ENCODE results near the gene CAMK2D. TPM values are rescaled to one million over a fixed set of nuclear protein-coding genes. Genes with fewer than 3 reads are reported as not detected.

The CAMK2D gene
- polyA plus RNA-seq, 6 donors from 2014 or later: 75.5 to 84.9 (median 81.8) TPM

DNA sequence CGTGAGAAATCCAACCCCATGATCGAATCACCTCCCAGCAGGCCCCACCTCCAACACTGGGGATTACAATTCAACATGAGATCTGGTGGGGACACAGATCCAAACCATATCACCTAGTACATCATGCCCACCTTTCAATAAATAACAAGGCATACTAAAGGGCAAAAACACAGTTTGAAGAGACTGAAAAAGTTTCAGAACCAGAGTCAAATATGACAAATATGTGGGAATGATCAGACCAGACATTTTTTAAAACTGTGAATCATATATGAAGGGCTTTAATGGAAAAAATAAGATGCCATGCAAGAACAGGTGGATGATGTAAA lies 167.3 kb downstream of the CAMK2D start:
- Mint-ChIP-seq H3K27ac (peak overlapping the region; percentile 83 to 99 (median 96)), H3K36me3 (peaks cover 28 to 45% of the 10 kb centered on the region in 2 donors), H3K4me1 (peaks cover 62 to 87% (median 71%) of the 10 kb centered on the region in 3 donors), H3K4me3 (peak overlapping the region in 7 of 8 donors; percentile 71 to 89 (median 81)), H3K9me3 (peaks cover 0 to 4% (median 0%) of the 10 kb centered on the region in 7 donors), H3K27me3 (no peaks in the 10 kb centered on the region)
- ATAC-seq (ENCODE audit: low read depth in 2 of 2): no peak
- DNase-seq: no peak

DNA sequence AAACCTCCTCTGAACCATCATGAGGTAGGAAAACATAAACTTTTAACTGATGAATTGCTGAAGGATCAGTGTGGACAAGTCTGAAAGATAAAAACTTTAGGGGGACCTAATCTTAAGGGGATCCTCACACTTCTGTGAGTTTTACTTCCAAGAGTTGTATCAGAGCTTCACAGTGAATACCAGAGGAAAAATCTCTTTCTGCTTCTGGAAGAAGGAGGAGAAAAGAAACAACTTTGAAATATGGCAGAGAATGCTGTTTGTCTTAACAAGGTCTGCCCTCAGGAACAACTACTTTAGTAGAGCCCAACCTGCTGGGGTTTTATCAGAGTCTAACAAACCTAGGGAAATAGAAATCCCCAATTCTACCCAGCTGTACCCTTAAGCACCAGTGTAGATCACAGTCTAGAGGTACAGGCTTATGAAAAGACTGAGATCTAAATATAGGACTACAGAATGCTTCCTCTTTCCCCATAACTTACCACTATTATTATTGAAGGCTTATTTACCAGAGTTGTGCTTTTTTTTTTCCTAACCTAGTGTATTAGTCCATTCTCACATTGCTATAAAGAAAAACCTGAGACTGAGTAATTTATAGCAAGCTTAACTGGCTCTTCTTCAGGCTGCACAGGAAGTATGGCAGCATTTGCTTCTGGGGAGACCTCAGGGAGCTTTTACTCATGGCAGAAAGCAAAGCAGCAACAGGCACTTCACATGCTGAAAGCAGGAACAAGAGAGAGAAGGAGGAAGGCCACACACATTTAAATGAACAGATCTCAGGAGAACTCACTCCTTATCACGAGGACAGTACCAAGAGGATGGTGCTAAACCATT lies 167.9 kb downstream of the CAMK2D start:
- Mint-ChIP-seq H3K9me3 (peaks cover 0 to 4% (median 3%) of the 10 kb centered on the region in 7 donors), H3K27me3 (no peaks in the 10 kb centered on the region), H3K27ac (peak overlapping the region; percentile 83 to 99 (median 96)), H3K4me3 (peak overlapping the region; percentile 40 to 89 (median 79)), H3K4me1 (peaks cover 68 to 89% (median 76%) of the 10 kb centered on the region in 3 donors), H3K36me3 (peaks cover 34 to 50% of the 10 kb centered on the region in 2 donors)
- ATAC-seq (ENCODE audit: low read depth in 2 of 2) (peak; percentile 89 to 94), DNase-seq (peak; percentile 37)

- Mint-ChIP-seq H3K4me1 (peaks cover 55 to 77% (median 70%) of the 10 kb centered on the region in 3 donors), H3K9me3 (peaks cover 0 to 4% (median 3%) of the 10 kb centered on the region in 7 donors), H3K27me3 (no peaks in the 10 kb centered on the region), H3K27ac (peak overlapping the region in 4 of 6 donors; percentile 2 to 85 (median 45)), H3K4me3 (peak overlapping the region in 3 of 8 donors; percentile 23 to 68 (median 34)), H3K36me3 (peaks cover 24 to 44% of the 10 kb centered on the region in 2 donors)
- no peak for ATAC-seq (ENCODE audit: low read depth in 2 of 2)
- no peak for DNase-seq
These were observed 169.6 kb downstream of the CAMK2D start for GRCh38 chr4:113591982-113592381.

- Mint-ChIP-seq H3K4me1 (peaks cover 41 to 74% (median 71%) of the 10 kb centered on the region in 3 donors), H3K9me3 (peaks cover 0 to 4% (median 2%) of the 10 kb centered on the region in 7 donors), H3K27me3 (no peaks in the 10 kb centered on the region), H3K36me3 (peaks cover 14 to 28% of the 10 kb centered on the region in 2 donors), H3K27ac (peak overlapping the region in 4 of 6 donors; percentile 0 to 74 (median 42)), H3K4me3 (peak overlapping the region in 6 of 8 donors; percentile 1 to 48 (median 40))
- ATAC-seq (ENCODE audit: low read depth in 2 of 2) (peak; percentile 58 to 72), DNase-seq (peak; percentile 17)
These were observed 172.5 kb downstream of the CAMK2D start for GRCh38 chr4:113588895-113589668.

DNA sequence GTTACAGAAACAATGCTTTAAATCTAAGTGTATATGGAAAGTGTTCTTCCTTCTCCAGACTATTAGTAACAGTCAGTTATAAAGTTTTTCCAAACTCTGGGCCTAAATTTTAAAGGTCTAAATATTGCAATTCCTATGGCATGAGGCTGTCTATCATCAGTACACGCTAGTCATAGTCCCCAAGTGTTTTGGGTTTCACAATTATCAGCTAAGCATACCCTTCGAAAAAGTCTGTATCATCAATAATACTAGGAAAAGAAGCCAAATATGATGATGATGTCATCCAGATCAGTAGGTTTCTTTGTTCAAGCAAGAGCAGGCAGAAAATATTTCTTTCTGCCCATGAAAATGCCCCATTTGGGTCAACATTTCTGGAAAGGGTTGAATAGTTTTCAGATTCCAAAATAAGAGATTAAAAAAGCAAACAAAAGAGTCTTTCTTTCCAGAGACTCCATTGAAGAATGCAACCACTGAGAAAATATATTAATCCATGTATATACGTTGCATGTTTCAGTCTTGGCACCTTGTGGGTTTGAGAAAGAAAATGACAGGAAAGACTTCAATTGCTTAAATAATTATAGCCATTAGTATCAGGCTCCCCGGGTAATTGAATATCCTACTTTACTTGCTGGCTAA lies 173.8 kb downstream of the CAMK2D start:
- Mint-ChIP-seq H3K9me3 (peaks cover 0 to 4% (median 0%) of the 10 kb centered on the region in 7 donors), H3K27ac (peak overlapping the region in 1 of 6 donors; percentile 0), H3K36me3 (peaks cover 14 to 24% of the 10 kb centered on the region in 2 donors), H3K4me3 (no peak overlapping the region), H3K27me3 (no peaks in the 10 kb centered on the region), H3K4me1 (peaks cover 32 to 71% (median 68%) of the 10 kb centered on the region in 3 donors)
- DNase-seq (no peak), ATAC-seq (ENCODE audit: low read depth in 2 of 2) (no peak)

GRCh38 chr4:113587156-113587555 lies 174.4 kb downstream of the CAMK2D start:
- DNase-seq (no peak), ATAC-seq (ENCODE audit: low read depth in 2 of 2) (no peak)
- H3K36me3 Mint-ChIP-seq: peaks cover 14 to 25% of the 10 kb centered on the region in 2 donors
- H3K27ac Mint-ChIP-seq: peak overlapping the region in 1 of 6 donors; percentile 76
- no peaks in the 10 kb centered on the region for H3K27me3 Mint-ChIP-seq
- peaks cover 0 to 4% (median 0%) of the 10 kb centered on the region in 7 donors for H3K9me3 Mint-ChIP-seq
- H3K4me1 Mint-ChIP-seq: peaks cover 32 to 71% (median 68%) of the 10 kb centered on the region in 3 donors
- H3K4me3 Mint-ChIP-seq: peak overlapping the region in 1 of 8 donors; percentile 20

DNA sequence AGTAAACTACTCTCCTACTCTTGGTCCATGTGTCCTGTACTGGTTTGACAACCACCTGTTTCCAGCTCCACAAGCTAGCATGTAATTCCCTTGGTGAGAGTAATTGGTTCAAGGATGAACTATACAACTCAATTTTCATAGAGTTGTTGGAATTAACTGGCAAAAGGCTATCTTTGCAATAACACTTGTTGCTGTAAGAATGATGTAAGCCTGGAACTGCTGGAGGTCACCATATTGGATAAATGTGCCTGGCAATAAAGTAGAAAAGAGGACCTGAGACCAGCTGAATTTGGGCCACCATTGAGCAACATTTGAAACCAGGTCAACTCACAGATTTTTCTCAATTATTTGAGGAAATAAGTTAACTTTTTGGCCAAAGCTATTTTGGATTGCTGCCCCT lies 175.5 kb downstream of the CAMK2D start:
- H3K27me3 Mint-ChIP-seq: no peaks in the 10 kb centered on the region
- H3K4me1 Mint-ChIP-seq: peaks cover 23 to 68% (median 63%) of the 10 kb centered on the region in 3 donors
- peaks cover 8 to 22% of the 10 kb centered on the region in 2 donors for H3K36me3 Mint-ChIP-seq
- ATAC-seq (ENCODE audit: low read depth in 2 of 2): no peak
- no peak for DNase-seq
- H3K4me3 Mint-ChIP-seq: no peak overlapping the region
- peak overlapping the region in 2 of 6 donors; percentile 17 to 76 for H3K27ac Mint-ChIP-seq
- peaks cover 0 to 4% (median 0%) of the 10 kb centered on the region in 7 donors for H3K9me3 Mint-ChIP-seq

GRCh38 chr4:113584407-113585150 lies 177.0 kb downstream of the CAMK2D start:
- DNase-seq (no peak), ATAC-seq (ENCODE audit: low read depth in 2 of 2) (peak; percentile 34 to 43)
- H3K4me1 Mint-ChIP-seq: peaks cover 23 to 69% (median 65%) of the 10 kb centered on the region in 3 donors
- peaks cover 0 to 5% (median 0%) of the 10 kb centered on the region in 7 donors for H3K9me3 Mint-ChIP-seq
- peak overlapping the region in 6 of 8 donors; percentile 11 to 69 (median 52) for H3K4me3 Mint-ChIP-seq
- H3K27me3 Mint-ChIP-seq: no peaks in the 10 kb centered on the region
- H3K36me3 Mint-ChIP-seq: peaks cover 11 to 20% of the 10 kb centered on the region in 2 donors
- peak overlapping the region in 5 of 6 donors; percentile 37 to 94 (median 85) for H3K27ac Mint-ChIP-seq

DNA sequence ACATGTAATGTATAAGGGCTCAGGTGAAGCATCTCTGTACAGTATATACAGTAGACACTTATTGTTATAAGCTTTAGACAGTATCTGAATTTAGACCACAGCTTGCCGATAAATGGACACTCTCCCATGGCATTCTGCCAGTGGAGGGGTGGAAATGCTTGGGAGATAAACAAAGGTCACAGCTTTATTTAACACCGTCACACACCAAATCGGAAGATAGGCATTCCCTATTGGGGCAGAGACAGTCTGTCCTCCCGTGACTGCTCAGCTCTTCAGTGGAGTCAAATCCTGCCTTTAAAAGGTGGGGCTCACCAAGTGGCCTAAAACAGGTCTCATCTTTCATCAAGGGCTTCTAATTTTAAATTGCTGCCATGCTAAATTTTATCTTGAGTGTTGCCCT lies 178.8 kb downstream of the CAMK2D start:
- H3K9me3 Mint-ChIP-seq: peaks cover 0 to 5% (median 0%) of the 10 kb centered on the region in 7 donors
- DNase-seq (no peak), ATAC-seq (ENCODE audit: low read depth in 2 of 2) (no peak)
- H3K4me3 Mint-ChIP-seq: no peak overlapping the region
- peak overlapping the region in 1 of 6 donors; percentile 79 for H3K27ac Mint-ChIP-seq
- no peaks in the 10 kb centered on the region for H3K27me3 Mint-ChIP-seq
- H3K4me1 Mint-ChIP-seq: peaks cover 19 to 70% (median 68%) of the 10 kb centered on the region in 3 donors
- peaks cover 8 to 16% of the 10 kb centered on the region in 2 donors for H3K36me3 Mint-ChIP-seq

- Mint-ChIP-seq H3K27me3 (no peaks in the 10 kb centered on the region), H3K4me3 (peak overlapping the region in 1 of 8 donors; percentile 7), H3K27ac (peak overlapping the region; percentile 1 to 89 (median 55)), H3K9me3 (peaks cover 0 to 5% (median 0%) of the 10 kb centered on the region in 7 donors), H3K4me1 (peaks cover 35 to 76% (median 67%) of the 10 kb centered on the region in 3 donors), H3K36me3 (peaks cover 8 to 9% of the 10 kb centered on the region in 2 donors)
- no peak for ATAC-seq (ENCODE audit: low read depth in 2 of 2)
- no peak for DNase-seq
These were observed 182.2 kb downstream of the CAMK2D start for GRCh38 chr4:113579360-113579759.

GRCh38 chr4:113576947-113577678 lies 184.4 kb downstream of the CAMK2D start:
- peak overlapping the region in 3 of 6 donors; percentile 22 to 78 (median 60) for H3K27ac Mint-ChIP-seq
- peaks cover 0 to 10% (median 7%) of the 10 kb centered on the region in 7 donors for H3K9me3 Mint-ChIP-seq
- ATAC-seq (ENCODE audit: low read depth in 2 of 2) (no peak), DNase-seq (no peak)
- H3K36me3 Mint-ChIP-seq: peaks cover 15 to 24% of the 10 kb centered on the region in 2 donors
- no peaks in the 10 kb centered on the region for H3K27me3 Mint-ChIP-seq
- peak overlapping the region in 2 of 8 donors; percentile 29 to 35 for H3K4me3 Mint-ChIP-seq
- H3K4me1 Mint-ChIP-seq: peaks cover 37 to 80% (median 69%) of the 10 kb centered on the region in 3 donors
